ENCODE measurements around the gene PCDHGA8.
"Not testable (repeated sequence)": the region's sequence is repeated elsewhere in the genome, so short reads cannot be mapped to it uniquely, and the experiment has no call there.

Gene PCDHGA8

DNA sequence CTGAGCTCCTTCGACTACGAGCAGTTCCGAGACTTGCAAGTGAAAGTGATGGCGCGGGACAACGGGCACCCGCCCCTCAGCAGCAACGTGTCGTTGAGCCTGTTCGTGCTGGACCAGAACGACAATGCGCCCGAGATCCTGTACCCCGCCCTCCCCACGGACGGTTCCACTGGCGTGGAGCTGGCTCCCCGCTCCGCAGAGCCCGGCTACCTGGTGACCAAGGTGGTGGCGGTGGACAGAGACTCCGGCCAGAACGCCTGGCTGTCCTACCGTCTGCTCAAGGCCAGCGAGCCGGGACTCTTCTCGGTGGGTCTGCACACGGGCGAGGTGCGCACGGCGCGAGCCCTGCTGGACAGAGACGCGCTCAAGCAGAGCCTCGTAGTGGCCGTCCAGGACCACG is 39.9 kb downstream of the PCDHGA8 start:
- not testable (repeated sequence) for DNase-seq (ENCODE audit: low read depth in 2 of 2)

DNA sequence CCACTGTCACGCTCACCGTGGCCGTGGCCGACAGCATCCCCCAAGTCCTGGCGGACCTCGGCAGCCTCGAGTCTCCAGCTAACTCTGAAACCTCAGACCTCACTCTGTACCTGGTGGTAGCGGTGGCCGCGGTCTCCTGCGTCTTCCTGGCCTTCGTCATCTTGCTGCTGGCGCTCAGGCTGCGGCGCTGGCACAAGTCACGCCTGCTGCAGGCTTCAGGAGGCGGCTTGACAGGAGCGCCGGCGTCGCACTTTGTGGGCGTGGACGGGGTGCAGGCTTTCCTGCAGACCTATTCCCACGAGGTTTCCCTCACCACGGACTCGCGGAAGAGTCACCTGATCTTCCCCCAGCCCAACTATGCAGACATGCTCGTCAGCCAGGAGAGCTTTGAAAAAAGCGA is 40.3 kb downstream of the PCDHGA8 start:
- not testable (repeated sequence) for DNase-seq (ENCODE audit: low read depth in 2 of 2)

DNA sequence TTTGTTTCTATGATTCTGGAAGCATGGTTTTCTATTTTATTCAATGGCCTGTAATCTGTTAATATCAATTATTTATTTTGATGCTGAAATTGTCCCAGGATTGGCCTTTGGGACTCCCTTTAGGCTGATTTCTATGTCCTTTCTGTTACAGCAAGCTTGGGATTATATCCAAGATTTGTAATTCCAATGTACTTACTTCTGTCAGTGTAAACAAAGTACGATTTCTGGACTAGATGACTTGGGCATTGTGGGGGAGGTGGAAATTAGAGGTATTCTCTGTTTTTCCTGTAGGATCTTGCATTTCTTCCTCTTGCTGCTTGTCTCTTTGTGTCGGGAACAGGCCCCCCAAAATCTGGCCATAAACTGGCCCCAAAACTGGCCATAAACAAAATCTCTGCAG is 41.6 kb downstream of the PCDHGA8 start:
- no peak for DNase-seq (ENCODE audit: low read depth in 2 of 2)

GRCh38 chr5:141437221-141437620 is 44.8 kb downstream of the PCDHGA8 start:
- DNase-seq (ENCODE audit: low read depth in 2 of 2): no peak

DNA sequence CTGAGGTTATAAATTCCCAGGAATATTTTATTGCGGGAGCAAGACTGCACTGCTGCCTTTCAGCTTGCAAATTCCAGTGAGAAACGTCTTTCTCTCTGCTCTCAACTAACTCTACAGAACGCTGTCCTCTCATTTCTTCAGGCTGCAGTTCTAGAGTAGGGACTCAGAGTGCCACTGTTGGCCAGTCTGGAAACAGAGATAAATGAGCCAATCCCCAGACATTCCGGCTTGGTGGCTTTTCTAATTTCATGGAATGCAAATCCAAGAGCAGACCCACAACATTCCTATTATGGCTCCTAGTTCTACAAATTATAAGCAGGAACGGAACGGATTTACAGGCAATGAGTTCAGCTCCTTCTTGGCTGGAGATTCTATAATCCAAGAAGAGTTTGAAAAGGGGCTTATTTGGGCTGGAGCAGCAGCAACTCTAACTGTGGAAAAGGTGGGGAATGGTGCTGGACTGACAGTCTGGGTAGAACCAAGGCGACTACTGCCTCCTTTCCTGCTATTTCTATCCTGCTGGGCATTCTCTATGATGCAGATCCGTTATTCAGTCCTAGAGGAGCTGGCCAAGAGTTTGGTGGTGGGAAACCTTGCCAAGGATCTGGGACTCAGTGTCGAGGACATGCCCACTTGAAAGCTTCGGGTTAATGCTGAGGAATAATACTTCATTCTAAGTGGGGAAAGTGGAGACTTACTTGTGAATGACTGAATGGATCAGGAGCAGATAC is 47.1 kb downstream of the PCDHGA8 start:
- no peak for DNase-seq (ENCODE audit: low read depth in 2 of 2)

DNA sequence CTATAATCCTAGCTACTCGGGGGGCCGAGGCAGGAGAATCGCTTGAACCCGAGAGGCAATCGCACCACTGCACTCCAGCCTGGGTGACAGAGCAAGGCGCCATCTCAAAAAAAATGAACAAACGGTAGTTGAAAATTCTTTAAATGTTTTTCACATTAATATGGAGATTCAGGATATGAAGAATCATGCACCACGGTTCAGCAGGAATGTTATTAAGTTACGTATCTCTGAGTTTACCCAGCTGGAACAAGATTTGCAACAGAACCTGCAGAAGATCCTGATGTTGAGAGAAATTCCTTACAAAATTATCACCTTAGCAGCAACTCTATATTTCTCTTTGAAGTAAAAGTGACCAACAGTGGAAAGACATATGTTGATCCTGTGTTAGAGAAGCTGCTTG is 47.9 kb downstream of the PCDHGA8 start:
- DNase-seq (ENCODE audit: low read depth in 2 of 2): no peak

DNA sequence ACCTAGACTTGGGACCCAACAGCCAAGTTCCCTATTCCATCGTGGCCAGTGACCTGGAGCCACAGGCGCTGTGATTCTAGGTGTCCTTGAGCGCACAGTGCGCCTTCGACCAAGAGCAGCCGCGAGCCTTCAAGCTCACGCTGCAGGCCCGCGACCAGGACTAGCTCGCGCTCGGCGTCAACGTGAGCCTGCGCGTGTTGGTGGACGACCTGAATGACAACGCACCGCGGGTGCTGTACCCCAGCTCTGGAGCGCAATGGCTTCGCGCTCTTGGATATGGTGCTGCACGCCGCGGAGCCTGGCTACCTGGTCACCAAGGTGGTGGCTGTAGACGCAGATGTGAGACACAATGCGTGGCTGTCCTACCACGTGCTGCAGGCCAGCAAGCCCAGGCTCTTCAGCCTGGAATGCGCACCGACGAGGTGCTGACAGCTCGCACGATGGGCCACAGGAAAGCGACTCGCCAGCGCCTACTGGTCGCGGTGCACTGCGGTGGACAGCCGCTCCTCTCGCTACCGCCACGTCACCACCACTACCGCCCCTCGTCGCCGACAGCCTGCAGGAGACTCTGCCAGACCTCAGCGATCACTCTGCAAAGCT is 49.2 kb downstream of the PCDHGA8 start:
- DNase-seq (ENCODE audit: low read depth in 2 of 2): no peak

All from stimulated activated CD4-positive, alpha-beta T cell treated with anti-CD3 and anti-CD28 coated beads, Interleukin-12 subunit alpha, Interleukin-12 subunit beta, amount 100 ng/mL, for 24 hours (primary cell).